HT1080 (cell line): ENCODE data around the gene GC. TPM values are rescaled to one million over a fixed set of nuclear protein-coding genes. Genes with fewer than 3 reads are reported as not detected.
"Not testable (repeated sequence)": the region's sequence is repeated elsewhere in the genome, so short reads cannot be mapped to it uniquely, and the experiment has no call there.

Experiments used
- DNase-seq: peaks from one replicate; pipeline ENCODE4 v3.0.0-alpha.2; 2015; ENCODE audit warnings: low read depth
- polyA plus RNA-seq, 2 experiments: library from polyadenylated mRNA; depleted of rRNA; stranded (reverse); fragments of >200 nt; gene quantifications; 2 replicates each; pipeline ENCODE4 v1.2.3, GENCODE V29; 2015
- total RNA-seq: library from RNA; depleted of rRNA; stranded (reverse); fragments of >200 nt; shearing (Covaris generic); gene quantifications from 2 replicates; pipeline ENCODE4 v1.2.3, GENCODE V29; 2014; rRNA removed

Gene GC
- not detected in 2 replicates for total RNA-seq
- not detected in 2 replicates for polyA plus RNA-seq (2015; cell fraction: cytosol; rRNA removed)
- polyA plus RNA-seq (2015; cell fraction: nucleus; rRNA removed), result not detected in 2 replicates

- no peak for DNase-seq
Observed at GRCh38 chr4:71783972-71784371, at the start of gene GC. Gene GC (minus strand): TSS chr4:71784079. CDS start chr4:71784018, 61 bp downstream.

GRCh38 chr4:71833232-71833900, 49.5 kb upstream of the GC start:
- no peak for DNase-seq

GRCh38 chr4:71832049-71832448, 48.2 kb upstream of the GC start:
- DNase-seq, result no peak

GRCh38 chr4:71830497-71831190, 46.8 kb upstream of the GC start:
- no peak for DNase-seq

- DNase-seq, result no peak
Observed at GRCh38 chr4:71828470-71828869, 44.6 kb upstream of the GC start.

GRCh38 chr4:71827826-71828225, 43.9 kb upstream of the GC start:
- DNase-seq, result no peak

- no peak for DNase-seq
Observed at GRCh38 chr4:71816676-71817303, 32.9 kb upstream of the GC start.

GRCh38 chr4:71814433-71814832, 30.6 kb upstream of the GC start:
- no peak for DNase-seq

- DNase-seq, result not testable (repeated sequence)
Observed at GRCh38 chr4:71809805-71810204, 25.9 kb upstream of the GC start.

GRCh38 chr4:71807469-71807868, 23.6 kb upstream of the GC start:
- DNase-seq, result no peak

- not testable (repeated sequence) for DNase-seq
Observed at GRCh38 chr4:71805230-71805629, 21.4 kb upstream of the GC start.

- not testable (repeated sequence) for DNase-seq
Observed at GRCh38 chr4:71804017-71804697, 20.3 kb upstream of the GC start.

GRCh38 chr4:71785959-71786358, 2.1 kb upstream of the GC start:
- no peak for DNase-seq

GRCh38 chr4:71784569-71785197, 804 bp upstream of the GC start:
- DNase-seq, result no peak

GRCh38 chr4:71777891-71778290, 6.0 kb downstream of the GC start:
- DNase-seq, result no peak

- DNase-seq, result no peak
Observed at GRCh38 chr4:71775449-71775848, 8.4 kb downstream of the GC start.

- DNase-seq, result no peak
Observed at GRCh38 chr4:71774136-71774535, 9.7 kb downstream of the GC start.

GRCh38 chr4:71773004-71773403, 10.9 kb downstream of the GC start:
- DNase-seq, result no peak

GRCh38 chr4:71772592-71772991, 11.3 kb downstream of the GC start:
- no peak for DNase-seq

GRCh38 chr4:71771613-71772012, 12.3 kb downstream of the GC start:
- no peak for DNase-seq

- no peak for DNase-seq
Observed at GRCh38 chr4:71769434-71769833, 14.4 kb downstream of the GC start.
